Measurements from ENCODE around the gene FSTL3. TPM values are rescaled to one million over a fixed set of nuclear protein-coding genes. Genes with fewer than 3 reads are reported as not detected.
"Not testable (repeated sequence)": the region's sequence is repeated elsewhere in the genome, so short reads cannot be mapped to it uniquely, and the experiment has no call there.

The FSTL3 gene
- total RNA-seq, 2 donors from 2014 or later: 64.4 to 437 TPM

DNA sequence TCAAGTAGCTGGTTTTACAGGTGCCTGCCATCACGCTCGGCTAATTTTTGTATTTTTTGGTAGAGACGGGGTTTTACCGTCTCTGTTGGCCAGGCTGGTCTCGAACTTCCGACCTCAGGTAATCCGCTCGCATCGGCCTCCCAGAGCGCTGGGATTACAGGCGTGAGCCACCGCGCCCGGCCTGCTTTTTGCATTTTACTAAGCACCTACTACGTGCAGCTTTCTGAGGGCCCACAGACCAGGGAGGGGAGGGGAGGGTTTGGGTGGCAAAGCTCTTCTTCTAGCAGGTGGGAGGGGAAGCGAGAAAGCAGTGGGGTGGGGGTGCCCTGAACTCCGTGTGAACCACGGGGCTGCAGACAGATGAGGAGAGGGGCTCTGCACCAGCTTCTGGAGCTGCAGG is 47.5 kb downstream of the FSTL3 start:
- Histone ChIP-seq H3K27ac (no peak overlapping the region), H3K9me3 (no peaks in the 10 kb centered on the region), H3K4me3 (no peak overlapping the region), H3K4me1 (peaks cover 0 to 51% of the 10 kb centered on the region in 2 donors), H3K36me3 (peaks cover 6% of the 10 kb centered on the region), H3K27me3 (peaks cover 3 to 9% of the 10 kb centered on the region in 2 donors)
- TF ChIP-seq, protein P1, sequence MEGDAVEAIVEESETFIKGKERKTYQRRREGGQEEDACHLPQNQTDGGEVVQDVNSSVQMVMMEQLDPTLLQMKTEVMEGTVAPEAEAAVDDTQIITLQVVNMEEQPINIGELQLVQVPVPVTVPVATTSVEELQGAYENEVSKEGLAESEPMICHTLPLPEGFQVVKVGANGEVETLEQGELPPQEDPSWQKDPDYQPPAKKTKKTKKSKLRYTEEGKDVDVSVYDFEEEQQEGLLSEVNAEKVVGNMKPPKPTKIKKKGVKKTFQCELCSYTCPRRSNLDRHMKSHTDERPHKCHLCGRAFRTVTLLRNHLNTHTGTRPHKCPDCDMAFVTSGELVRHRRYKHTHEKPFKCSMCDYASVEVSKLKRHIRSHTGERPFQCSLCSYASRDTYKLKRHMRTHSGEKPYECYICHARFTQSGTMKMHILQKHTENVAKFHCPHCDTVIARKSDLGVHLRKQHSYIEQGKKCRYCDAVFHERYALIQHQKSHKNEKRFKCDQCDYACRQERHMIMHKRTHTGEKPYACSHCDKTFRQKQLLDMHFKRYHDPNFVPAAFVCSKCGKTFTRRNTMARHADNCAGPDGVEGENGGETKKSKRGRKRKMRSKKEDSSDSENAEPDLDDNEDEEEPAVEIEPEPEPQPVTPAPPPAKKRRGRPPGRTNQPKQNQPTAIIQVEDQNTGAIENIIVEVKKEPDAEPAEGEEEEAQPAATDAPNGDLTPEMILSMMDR (IDR thresholded peaks at IDR 0.05): no peak
- DNase-seq (ENCODE audit: low spot score): no peak

DNA sequence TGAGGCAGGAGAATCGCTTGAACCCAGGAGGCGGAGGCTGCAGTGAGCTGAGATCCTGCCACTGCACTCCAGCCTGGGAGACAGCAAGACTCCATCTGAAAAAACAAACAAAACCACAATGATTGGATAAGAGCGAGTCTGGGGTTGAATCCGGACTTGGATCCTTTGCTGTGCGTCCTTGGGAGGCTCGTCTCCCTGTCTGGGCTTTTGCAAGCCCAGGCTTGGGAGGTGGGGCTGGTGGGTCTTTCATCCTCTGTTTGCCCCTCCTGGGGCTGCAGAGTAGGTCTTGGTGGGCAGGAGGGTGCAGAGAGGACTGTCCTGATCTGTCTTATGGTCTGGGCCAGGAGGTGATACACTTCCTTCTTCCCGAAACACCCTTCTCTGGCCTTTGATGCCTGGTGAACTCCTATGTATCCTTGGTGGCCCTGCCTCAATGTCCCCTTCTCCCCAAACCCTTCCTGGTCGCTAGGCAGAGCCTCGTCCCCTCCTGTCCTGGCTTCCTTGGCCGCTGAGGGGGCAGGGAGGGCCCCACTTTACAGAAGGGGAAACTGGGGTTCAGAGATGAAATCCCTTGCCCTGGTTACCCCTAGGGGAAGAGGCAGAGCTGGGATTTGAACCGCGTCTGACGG is 49.4 kb downstream of the FSTL3 start:
- Histone ChIP-seq H3K27me3 (no peaks in the 10 kb centered on the region), H3K4me3 (no peak overlapping the region), H3K9me3 (no peaks in the 10 kb centered on the region), H3K4me1 (peaks cover 0 to 43% of the 10 kb centered on the region in 2 donors), H3K27ac (no peak overlapping the region), H3K36me3 (peaks cover 6% of the 10 kb centered on the region)
- no peak for DNase-seq (ENCODE audit: low spot score)
- TF ChIP-seq, protein P1 (IDR thresholded peaks at IDR 0.05): no peak

DNA sequence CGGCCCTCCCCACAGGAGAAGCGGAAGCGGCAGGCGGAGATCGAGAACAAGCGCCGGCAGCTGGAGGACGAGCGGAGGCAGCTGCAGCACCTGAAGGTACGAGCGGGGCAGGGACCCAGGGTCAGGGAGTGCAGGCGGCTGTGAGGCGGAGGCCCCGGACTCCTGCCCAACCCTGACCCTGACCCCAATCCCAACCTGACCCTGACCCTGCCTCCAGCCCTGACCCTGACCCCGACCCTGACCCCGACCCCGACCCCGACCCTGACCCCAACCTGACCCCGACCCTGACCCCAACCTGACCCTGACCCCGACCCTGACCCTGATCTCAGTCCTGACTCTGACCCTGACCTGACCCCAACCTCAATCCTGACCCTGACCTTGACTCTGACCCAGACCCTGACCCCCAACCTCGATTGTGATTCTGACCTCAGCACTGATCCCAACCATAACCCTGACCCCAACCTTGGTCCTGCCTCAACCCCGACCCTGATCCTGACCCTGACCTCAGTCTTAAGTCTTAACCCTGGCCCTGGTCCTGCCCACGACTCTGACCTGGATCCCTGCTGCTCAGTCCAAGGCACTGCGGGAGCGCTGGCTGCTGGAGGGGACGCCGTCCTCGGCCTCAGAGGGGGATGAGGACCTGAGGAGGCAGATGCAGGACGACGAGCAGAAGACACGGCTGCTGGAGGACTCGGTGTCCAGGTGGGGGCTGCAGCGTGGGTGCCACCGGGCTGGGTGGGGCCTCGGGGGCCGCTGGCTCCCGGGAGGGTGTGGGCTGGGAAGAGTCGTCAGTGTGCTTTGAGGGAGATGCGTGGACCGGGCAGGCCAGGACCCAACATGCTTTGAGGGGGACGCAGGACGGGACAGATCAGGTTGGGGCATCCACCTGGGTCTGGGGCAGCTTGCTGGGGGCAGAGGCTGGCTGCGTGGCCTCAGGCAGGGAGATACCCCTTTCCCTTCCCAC is 51.1 kb downstream of the FSTL3 start:
- peaks cover 0 to 33% of the 10 kb centered on the region in 2 donors for H3K4me1 ChIP-seq

DNA sequence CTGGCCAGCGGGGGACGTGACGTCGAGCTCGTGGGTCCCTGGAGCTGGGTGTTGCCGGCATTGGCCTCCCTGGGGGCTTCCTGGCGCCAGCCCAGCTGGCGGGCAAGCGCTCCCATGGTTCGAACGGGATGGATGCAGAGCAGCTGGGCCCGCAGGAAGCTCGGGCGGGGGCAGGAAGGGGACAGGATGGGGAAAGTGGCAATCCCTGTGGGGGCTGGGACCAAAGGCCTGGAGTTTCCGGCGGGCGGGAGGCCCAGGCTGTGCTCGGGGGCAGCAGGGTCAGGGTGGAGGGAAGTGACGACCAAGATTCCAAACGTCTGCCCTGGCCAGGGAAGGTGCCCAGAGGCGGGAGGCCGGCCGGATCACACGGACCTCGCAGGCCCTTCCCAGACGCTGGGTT is 51.8 kb downstream of the FSTL3 start:
- Histone ChIP-seq H3K36me3 (peaks cover 6% of the 10 kb centered on the region), H3K4me3 (no peak overlapping the region), H3K4me1 (peaks cover 0 to 26% of the 10 kb centered on the region in 2 donors), H3K27ac (peak overlapping the region; percentile 59 to 73), H3K9me3 (no peaks in the 10 kb centered on the region), H3K27me3 (no peaks in the 10 kb centered on the region)
- TF ChIP-seq, protein P1 (IDR thresholded peaks at IDR 0.05): no peak
- peak; percentile 78 for DNase-seq (ENCODE audit: low spot score)

More for the DNA sequence above, 51.1 kb downstream of the FSTL3 start:
- Histone ChIP-seq H3K27me3 (no peaks in the 10 kb centered on the region), H3K27ac (peak overlapping the region; percentile 59 to 73), H3K36me3 (peaks cover 6% of the 10 kb centered on the region), H3K9me3 (no peaks in the 10 kb centered on the region), H3K4me3 (no peak overlapping the region)
- TF ChIP-seq, protein P1 (IDR thresholded peaks at IDR 0.05): no peak
- no peak for DNase-seq (ENCODE audit: low spot score)

DNA sequence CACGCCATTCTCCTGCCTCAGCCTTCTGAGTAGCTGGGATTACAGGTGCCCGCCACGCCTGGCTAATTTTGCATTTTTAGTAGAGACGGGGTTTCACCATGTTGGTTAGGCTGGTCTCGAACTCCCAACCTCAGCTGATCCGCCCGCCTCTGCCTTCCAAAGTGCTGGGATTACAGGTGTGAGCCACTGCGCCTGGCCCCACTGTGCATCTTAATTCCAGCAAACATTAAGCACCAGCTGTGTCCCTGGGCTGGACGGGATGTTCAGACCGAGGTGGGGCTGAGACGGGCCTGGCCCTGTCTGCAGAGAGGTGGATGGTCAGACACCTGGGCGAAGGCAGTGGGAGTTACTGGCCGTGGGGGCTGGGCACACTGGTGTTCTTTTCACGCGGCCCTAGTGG is 53.4 kb downstream of the FSTL3 start:
- H3K36me3 ChIP-seq; H3K27ac ChIP-seq; DNase-seq (ENCODE audit: low spot score); H3K9me3 ChIP-seq; H3K4me3 ChIP-seq; H3K27me3 ChIP-seq: not testable (repeated sequence)
- H3K4me1 ChIP-seq: peaks cover 0 to 22% of the 10 kb centered on the region in 2 donors
